ENCODE data around the gene TMEM168.

- no peak for TF ChIP-seq CTCF (IDR thresholded peaks at IDR 0.05; ENCODE audit: insufficient read depth, low read length)
- no peak for TF ChIP-seq SPI1 (IDR thresholded peaks at IDR 0.05; ENCODE audit: borderline replicate concordance, low read depth)
- no peak for TF ChIP-seq POLR2AphosphoS5 (IDR thresholded peaks at IDR 0.05; ENCODE audit: low read depth)
- TF ChIP-seq GABPA (IDR thresholded peaks at IDR 0.05; ENCODE audit: low read depth), result no peak
Measured at GRCh38 chr7:112743811-112744210, 46.4 kb downstream of the TMEM168 start.
